NCI-H2227 treated with DMSO at 0.1 percent for 48 hours (cell line): ENCODE data around the gene CNTN4.
"Not testable (repeated sequence)": the region's sequence is repeated elsewhere in the genome, so short reads cannot be mapped to it uniquely, and the experiment has no call there.

Experiments
- DNase-seq: peaks from one replicate; lab custom pipeline; 2025; lab: John Stamatoyannopoulos, UW

The CNTN4 gene

DNA sequence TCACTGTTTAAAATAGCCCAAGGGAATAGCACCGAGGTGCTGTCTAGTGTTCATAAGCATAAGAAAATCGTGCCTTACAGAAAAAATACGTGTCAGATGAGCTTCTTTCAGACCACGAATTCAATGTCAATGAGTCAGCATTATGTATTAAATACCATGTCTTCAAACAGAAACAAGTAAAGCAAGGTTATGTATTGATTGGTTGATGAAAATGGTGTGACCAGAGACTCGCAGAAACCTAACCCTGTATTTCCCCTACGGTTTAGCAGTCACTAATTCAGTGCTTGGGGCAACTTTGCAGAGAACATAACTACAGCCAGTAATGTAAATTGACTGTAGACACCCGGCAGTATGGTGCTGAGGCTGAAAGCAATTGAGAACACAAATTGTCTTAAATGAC, 703.8 kb downstream of the CNTN4 start:
- DNase-seq: no peak

DNA sequence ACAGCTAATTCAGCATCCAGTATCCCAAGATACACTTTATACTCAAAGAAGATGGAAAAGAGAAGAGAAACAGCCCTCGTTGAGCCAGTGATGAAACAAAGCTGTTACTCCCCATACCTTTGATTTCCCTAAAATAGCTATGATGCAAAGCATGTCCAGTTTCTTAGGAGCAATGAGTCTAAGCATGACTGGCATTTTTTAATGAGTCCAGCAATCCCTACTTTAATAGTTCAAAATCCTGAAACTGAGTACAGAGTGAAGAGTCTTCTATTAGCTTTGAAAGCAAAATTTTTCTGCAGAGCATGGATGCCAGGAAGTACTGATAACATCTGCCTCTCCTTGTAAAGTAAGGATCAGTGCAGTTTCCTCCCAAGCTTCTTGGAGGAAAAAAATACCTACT, 708.8 kb downstream of the CNTN4 start:
- DNase-seq: no peak

DNA sequence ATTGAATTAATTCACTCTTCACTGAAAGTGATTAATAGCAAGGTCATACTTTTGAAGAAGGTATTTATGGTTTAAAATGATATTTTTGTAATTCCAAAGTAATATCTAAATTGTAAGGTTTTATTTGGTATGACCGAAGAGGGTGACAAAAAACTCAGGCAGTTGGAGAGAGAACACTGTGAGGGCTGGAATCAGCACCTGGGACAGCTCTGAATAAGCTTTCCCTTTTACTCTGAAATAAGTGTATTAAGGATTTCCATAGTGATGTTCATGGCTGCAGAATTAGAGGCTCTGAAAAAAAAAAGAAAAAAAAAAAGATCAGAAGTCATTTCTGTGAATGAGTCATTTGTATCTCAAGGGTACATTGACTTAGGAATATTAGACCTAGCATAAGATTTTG, 712.1 kb downstream of the CNTN4 start:
- DNase-seq: no peak

DNA sequence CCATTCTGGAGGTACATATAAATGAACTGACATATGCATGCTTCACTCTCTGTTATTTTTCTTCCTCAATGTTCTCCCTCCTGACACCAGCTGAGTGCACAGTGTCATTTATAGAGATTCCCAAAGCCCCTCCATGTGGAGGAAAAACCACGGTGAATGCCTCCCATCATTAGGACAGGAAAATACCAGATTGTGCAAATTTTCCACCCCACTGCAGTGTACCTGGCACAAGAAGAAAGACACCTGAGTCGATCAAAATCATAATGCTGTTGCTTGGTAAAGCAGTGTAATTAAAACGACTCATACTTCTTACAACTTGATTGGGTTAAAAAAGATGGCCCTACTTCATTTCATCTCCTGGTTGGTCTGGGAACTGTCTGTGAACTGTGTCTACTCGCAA, 720.9 kb downstream of the CNTN4 start:
- DNase-seq: no peak

DNA sequence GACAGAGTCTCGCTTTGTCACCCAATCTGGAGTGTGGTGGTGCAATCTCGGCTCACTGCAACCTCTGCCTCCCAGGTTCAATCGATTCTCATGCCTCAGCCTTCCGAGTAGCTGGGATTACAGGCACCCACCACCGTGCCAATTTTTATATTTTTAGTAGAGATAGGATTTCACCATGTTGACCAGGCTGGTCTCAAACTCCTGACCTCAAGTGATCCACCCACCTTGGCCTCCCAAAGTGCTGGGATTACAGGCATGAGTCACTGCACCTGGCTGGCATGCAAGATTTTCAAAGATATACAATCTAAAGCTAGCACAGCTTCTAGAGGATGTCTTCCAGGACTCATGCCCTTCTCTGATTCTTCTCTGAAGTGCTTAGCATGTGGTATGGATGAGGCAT, 722.3 kb downstream of the CNTN4 start:
- DNase-seq: not testable (repeated sequence)

DNA sequence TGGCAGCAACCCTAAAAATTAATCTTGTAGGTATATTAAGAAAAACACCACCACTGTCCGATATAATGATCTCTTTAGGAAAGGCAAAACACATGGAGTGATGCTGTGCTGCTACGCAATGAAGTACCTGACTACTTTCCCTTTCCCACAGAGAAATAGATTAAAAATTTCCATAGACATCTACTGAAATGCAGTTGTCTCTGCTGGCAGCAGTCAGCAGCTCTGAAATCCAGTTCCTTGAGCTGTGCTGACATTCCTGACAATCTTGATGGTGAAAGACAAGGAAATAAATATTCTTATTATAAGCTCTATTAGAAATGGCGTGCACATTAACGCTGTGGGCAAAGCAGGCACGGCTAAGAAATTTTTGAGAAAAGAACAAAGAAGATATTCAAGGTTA, 723.9 kb downstream of the CNTN4 start:
- no peak for DNase-seq

DNA sequence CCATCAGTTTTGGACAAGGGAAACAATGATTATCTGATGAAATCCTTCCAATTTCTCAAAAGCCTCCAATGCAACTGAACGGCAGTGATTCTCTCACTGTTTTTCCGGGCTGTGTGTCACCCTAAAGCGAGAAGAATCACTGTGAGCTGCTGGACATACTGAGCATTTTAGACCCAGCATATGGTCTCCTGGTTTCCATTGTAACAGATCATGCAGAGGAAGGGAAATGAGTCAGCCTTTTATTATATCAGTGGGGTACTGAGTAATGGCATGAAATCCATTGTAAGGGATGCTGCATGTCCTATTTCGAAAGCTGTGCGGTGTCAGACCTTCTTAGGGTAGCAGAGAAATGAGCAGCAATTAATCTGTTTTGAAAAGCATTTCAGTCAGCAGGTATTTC, 724.4 kb downstream of the CNTN4 start:
- DNase-seq: peak; percentile 27

DNA sequence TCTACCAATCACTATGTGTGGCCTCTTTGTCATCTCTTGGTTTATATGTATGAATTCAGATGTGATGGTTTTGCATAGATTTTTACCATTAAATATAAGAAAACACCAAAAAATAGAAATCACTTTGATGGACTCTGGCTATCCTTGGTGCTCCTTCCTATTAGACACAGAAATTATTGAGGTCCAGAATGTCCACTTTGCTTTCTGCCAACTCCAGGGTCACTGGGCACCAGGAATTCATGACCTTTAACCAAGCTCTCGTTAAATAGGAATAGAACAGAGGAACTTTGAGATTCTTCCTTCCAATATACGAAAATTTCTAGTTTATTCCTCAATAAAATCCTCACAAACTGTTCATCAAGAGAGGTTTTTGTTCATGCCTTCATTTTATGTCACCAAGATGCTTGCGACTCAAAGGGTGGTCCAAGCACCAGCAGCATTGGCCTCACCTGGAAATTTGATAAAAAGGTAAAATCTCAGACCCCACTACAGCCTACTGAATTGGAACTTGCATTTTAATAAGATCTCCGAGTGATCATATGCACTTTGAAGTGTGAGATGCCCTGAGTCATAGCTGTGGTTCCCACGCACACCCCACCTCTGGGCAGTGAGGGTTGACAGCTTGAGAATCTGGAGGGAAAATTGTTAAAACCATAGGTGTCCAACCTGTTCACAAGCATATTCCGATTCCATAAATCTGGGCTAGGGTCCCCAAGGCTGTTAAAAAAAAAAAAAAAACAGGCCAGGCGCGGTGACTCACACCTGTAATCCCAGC, 725.0 kb downstream of the CNTN4 start:
- DNase-seq: no peak

DNA sequence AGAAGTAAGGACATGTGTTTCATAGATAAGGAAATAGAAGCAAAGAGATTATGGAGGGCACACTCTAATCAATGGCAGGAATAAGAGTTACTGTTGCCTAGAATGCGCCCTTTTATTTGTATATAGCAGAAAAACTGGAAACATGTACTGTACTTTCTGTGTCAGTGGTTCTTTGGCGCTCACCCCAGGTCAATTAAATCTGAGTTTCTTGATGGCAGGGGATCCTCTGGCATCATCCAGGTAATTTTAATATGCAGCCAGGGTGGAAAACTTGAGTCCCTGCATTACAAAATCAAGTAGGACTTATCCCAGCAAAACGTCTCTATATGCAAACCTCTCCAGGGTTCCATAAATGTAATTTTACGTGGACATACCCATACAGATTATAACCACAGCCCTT, 727.4 kb downstream of the CNTN4 start:
- DNase-seq: no peak

DNA sequence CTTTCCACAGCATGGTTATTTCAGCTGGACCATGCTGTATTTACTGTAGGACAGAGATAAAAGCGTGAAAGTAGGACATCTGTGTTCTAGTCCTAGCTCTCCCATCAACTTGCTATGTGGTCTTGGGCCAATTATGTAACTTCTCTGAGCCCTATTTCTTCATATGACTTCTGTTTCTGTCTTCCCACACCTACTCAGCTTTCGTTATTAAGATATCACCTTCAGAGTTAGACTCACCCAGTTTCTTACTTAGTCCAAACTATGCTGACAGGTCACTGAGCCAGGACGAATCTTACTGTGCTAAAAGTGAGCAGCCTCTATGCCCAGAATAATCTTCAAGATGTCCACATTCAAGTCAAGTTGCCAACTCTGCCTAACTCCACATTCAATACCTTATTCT, 727.8 kb downstream of the CNTN4 start:
- no peak for DNase-seq

DNA sequence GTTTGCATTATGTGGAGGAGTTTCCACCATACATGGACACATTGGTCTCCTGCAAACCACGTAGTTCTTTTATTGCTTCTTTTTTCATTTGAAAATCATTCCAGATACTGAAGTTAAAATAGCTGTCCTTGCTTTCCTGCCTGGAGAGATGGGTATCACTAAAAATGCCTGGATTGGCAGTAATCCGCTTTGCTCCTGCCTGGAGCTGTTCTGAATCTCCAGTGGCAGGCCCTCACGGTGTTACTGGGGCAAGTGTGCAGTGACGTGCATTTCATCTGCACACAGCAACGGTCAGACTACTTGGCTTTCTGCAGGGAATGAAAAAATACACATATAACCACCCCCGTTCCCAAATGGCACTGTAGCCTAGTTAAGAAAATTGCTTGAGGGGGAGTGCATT, 738.6 kb downstream of the CNTN4 start:
- DNase-seq: no peak

DNA sequence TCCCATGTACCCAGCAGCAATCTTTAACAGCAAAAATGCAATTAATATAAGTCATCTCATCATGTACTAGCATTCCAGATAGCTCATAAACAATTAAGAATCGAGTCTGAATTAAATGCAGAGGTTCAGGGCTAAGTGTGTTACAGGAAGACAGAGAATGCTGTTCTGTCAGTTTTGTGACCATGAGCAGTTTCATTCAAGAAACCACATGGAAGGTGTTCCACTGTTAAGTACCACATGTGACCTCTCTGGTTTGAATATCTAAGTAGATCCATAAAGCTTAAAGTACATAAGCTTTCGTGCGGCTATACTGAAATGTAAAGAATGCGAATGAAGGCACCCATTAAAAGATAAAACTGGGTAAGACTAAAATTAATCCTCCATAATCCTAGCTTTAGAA, 739.2 kb downstream of the CNTN4 start:
- DNase-seq: no peak

DNA sequence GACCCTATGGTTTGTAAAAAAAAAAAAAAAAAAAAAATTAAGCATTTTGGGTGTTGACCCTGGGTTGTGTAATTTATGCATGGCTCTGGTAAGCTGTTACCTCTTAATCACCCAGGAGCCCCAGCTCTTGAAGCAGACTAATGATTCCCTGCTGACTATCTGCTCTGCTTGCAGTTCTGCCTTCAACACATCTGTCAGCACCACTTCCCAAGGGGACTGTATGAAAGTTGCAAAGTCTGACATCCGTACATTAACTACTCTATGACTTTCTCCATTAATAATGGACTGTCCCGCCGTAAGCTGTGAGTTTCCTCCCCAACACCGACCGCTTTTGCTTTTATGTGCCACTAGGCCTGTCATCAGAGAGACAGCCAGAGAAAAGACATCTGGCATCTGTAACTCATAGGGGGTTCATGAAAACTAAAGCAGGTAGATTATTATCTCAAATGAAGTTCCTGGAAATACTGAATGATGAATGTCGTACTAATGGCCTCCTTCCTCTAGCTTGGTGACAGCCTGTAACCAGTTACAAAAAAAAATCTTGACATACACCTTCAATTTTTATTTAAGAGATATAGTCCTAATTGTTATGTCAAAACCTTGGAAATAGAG, 740.0 kb downstream of the CNTN4 start:
- no peak for DNase-seq

DNA sequence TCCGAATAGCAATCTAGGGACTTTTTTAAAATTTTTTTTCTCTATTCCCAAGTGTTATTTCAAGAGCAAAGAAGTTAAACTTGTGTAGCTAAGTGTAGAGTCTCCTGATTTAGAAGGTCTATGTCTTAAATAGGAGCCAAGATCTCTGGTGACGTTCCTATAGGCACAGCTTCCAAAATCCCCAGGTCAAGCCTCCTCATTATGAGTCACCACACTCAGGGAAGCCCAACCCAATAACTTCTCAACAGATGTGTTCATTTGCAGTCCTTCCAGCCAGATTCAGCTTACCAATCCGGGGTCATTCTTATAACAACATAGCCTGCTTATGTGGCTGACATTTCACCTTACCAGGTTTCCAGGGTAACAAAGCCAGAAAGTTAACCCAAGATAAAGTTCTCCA, 741.2 kb downstream of the CNTN4 start:
- DNase-seq: no peak

DNA sequence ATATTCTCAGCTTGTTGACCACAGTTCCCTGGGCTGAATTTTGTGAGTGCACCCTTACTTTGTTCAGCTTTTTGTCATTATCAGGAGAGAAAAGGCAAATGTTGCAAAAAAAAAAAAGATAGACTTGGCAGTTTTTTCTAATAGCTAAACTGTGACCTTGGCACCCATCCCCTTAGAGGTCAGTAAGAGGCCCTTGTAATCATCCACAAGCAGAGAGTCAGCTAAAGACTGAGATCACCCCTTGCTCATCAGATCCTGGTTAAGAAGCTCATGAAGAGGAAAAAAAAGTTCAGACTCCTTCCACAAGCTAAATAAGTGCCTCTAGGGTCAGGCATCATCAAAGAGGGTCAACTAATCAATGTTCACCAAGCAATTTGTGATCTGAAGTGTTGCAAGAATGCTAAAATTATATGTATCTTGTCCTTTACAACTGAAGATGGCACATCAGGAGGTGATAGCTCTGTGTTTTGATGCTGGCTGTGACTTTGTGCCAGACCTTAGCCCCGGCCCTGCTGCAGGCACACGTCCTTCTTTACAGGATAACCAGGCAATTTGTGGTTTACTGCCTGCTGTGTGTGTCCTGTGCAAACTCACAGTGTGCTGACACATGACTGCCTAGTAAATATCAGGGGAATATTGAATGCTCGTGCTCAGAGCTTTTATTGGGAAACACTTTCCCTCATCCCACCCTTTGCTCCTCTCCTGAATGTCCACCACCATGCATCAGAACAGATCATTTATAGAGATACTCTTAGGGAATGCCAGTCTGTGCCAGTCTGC, 748.6 kb downstream of the CNTN4 start:
- DNase-seq: peak; percentile 66

DNA sequence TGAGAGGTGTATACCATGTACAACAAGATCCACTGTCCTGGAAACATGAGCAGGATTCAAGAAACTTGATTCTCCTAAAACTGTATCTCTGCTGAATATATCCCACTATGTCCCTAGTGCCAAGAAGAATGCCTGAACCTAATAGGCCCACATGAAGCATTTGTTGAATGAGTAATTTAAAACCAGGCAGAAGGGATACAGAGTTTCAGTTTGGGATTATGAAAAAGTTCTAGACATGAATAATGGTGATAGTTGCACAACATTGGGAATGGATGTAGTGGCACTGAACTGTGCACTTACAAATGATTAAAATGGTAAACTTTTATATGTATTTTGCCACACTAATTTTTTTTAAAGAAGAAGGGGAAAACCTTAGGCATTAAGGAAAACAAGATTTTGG, 750.4 kb downstream of the CNTN4 start:
- DNase-seq: no peak

DNA sequence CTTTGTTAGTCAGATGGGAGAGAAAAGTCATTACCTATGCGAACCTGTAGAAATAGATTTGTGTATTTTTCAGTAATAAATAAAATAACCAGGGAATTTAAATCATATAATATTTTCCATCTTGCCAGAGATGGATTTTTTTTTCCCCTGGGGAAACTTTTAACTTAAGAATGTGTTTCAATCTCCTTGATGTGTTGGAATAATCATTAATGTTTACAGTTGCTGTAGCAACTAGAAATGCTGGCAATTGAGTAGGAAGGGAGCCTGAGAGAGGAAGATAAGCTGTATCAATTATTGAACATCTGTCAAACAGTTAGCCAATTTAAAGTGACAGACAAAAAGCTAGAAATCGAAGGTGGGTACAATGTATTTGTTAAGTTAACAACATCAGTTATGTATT, 752.0 kb downstream of the CNTN4 start:
- DNase-seq: no peak

DNA sequence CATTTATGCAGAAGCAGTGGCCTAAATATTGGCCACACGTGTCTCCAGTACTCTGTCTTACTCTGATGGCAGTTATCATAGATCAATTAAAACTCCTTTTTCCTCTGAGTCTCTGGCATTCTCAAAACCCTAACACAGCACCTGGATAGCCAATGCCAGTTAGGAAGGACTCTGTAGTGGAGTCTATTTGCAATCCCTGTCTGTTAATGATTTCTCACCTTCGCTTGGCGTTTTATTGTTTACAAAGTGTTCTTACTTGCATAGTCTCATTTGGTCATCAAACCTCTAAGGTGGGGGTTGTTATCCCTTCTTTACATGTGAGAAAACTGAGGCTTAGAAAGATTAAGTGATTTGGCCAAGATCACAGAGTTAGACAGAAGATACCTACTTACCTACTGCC, 752.7 kb downstream of the CNTN4 start:
- no peak for DNase-seq

DNA sequence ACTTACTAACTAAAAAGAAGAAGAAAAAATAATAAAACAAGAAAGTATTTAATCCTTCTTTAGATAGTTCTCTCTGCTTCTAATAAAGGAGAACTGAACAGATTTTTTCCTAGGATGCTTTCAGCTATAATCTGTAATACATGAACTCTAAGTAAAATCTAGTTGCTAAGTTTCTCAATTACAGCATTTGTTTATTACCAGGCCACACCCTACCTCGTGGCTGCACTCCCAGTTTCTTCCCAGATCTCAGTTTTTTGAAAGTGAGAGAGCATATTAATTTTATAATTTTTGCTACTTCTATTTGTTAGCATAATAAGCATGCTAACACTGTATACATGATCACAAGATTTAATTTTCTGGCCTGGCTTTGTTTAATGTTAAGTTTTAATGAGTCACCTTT, 753.2 kb downstream of the CNTN4 start:
- DNase-seq: no peak

DNA sequence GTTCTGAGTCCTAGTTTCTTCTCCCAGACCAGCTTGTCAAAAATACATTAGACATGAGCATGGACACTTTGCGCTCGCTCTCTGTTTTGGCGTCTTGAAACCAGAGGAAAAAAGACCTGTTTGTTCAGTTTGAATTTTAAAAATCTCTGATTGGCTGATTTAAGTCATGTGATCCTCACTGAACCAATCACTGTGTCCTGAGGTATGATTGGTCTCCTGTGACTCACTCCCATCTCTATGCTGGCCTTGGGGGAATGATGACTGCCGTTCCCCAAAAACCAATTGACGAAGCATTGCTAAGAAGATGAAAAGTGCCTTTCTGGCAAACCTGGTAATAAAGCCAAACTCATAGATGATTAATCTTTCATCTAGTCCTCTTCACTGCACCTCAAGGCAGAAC, 755.0 kb downstream of the CNTN4 start:
- no peak for DNase-seq

DNA sequence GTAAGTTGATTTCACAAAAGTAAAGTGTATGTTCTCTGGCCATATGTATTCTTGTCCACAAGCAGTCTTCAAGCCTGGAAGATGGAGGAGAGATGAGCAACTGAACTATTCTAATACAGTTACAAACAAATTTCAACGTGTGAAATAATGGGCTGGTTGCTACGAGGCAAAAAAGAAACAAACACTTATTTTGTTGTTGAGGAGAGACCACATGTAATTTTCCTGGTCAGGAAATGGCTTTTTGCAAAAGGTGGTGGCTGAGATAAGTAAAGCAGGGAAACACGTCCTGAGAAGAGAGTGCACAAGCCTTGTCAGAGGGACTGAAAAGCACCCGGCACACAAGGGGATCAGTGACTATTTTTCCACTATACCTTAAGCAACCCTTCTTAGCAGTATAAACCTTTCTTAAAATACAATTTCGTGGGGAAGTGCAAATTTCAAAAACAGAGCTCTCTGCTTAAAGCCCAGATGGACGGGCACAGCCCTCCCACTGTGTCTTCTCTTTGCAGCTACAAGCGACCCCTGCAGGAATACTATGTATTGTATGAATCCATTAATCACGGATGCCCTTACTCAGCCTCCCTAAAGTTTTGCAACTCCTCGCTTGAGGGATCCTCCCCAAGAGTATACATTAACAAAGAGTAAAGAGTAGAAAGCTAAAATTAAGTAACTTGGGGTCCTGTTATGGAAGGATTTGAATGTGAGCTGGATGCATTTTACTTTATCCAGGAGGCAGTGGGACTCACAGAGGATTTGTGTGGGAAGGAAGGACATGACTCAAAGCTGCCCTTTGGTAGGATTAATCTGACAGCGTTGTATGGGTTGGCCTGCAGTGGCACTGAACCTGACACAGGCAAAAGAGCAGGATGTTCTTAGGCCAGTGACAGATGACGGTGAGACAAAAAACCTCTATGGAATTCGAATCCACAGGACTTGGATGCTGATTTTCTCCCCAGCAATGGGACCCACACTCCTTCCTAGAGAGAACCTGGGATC, 757.8 kb downstream of the CNTN4 start:
- DNase-seq: no peak

DNA sequence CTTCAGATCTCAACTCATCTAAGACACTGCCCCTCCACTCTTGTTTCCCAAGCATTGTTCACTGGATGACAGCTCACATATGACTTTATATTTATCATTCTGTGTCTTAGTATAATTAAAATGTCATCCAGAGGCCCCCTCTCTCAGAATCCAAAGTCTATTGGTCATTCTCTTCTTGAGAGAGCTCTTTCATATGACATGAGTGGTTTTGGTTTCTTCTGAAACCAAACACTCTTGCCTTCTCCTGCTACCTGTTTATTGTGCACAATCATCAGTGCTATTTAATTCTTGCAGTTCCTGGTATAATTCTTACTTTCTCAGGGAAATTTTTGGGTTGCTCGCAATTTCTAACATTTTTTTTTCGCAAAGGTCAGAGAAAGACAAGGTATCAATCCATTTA, 762.0 kb downstream of the CNTN4 start:
- DNase-seq: no peak
